DND-41 (cell line): Measurements from ENCODE around the gene MORN5.

ENCODE experiments used
- EZH2 ChIP-seq: IDR thresholded peaks from 3 replicates; pipeline ENCODE4 v1.6.1; 2012; ENCODE audit warnings: borderline replicate concordance, low read depth, mild to moderate bottlenecking, moderate library complexity, low read length, inconsistent platforms; ENCODE audit not compliant: severe bottlenecking
- TF ChIP-seq, protein P1 (sequence below): IDR thresholded peaks from 2 replicates; pipeline ENCODE4 v1.5.1; 2012; ENCODE audit warnings: borderline replicate concordance, low read length, moderate library complexity, mild to moderate bottlenecking; ENCODE audit not compliant: poor library complexity, severe bottlenecking; ENCODE audit errors: extremely low read depth

DNA sequence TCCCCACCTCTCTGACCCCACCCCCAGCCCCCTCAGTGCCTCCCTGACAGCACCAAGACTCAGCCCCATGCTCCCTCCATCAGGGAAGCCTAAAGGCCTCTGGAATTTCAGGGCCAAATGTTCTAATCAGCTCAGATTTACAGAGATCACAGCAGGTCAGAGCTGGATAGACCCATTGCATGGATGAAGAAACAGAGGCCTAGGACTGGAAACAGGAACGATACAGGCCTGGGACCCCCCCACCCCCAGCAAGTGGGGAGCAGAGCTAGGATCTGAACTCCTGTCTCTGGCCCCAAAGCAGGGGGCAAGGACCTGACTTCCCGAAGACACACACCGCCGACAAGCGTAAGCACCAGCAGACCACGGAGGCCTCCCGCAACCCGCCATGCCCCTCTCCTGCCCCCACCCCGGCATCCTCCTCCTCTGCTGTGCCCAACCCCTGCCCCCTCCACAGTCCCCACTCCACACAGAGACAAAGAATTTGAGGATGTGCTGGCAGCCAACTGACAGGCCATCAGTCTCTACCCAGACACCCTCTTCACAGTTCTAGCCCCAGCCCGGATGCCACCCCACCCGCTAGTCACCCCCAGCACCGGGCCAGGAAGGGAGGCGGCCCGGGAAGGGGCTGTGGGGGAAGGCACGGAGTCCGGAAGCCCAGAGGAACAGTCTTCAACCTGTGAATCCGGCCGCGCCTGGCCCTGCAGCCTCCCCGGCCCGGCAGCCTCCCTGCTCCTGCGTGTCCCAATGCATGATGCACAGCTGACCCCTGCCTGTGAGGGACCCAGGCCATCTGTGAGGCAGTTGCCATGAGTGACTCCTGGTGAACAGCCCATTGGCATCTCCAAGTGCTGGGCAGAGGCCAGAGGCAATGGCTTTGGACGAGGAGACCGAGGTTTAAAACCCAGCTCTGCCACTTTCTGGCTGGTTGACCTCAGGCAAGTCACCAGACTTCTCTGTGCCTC, 31.4 kb upstream of the MORN5 start:
- TF ChIP-seq, protein P1, sequence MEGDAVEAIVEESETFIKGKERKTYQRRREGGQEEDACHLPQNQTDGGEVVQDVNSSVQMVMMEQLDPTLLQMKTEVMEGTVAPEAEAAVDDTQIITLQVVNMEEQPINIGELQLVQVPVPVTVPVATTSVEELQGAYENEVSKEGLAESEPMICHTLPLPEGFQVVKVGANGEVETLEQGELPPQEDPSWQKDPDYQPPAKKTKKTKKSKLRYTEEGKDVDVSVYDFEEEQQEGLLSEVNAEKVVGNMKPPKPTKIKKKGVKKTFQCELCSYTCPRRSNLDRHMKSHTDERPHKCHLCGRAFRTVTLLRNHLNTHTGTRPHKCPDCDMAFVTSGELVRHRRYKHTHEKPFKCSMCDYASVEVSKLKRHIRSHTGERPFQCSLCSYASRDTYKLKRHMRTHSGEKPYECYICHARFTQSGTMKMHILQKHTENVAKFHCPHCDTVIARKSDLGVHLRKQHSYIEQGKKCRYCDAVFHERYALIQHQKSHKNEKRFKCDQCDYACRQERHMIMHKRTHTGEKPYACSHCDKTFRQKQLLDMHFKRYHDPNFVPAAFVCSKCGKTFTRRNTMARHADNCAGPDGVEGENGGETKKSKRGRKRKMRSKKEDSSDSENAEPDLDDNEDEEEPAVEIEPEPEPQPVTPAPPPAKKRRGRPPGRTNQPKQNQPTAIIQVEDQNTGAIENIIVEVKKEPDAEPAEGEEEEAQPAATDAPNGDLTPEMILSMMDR, result no peak
- TF ChIP-seq EZH2, result no peak
